HG03469 (cell line): ENCODE measurements around the gene ZNF670.
"Not testable (repeated sequence)": the region's sequence is repeated elsewhere in the genome, so short reads cannot be mapped to it uniquely, and the experiment has no call there.

Source experiments
- ATAC-seq: cut with Tn5 transposase; IDR thresholded peaks from one replicate; pipeline ENCODE4 v1.9.1; 2021; ENCODE audit warnings: mild to moderate bottlenecking, moderate library complexity, moderate number of reproducible peaks; ENCODE audit not compliant: unreplicated experiment

ZNF670 gene

DNA sequence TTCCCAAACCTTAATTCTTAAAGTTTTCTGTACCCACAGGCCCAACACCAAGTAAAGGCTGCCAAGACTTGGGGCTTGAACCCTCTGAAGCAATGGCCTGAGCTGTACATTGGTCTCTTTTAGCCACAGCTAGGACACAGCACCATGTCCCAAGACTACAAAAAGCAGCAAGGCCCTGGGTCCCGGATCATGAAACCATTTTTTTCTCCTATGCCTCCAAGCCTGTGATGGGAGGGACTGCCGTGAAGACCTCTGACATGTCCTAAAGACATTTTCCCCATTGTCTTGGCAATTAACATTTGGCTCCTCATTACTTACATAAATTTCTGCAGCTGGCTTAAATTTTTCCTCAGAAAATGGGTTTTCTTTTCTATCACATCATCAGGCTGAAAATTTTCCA lies 30.9 kb downstream of the ZNF670 start:
- no peak for ATAC-seq

DNA sequence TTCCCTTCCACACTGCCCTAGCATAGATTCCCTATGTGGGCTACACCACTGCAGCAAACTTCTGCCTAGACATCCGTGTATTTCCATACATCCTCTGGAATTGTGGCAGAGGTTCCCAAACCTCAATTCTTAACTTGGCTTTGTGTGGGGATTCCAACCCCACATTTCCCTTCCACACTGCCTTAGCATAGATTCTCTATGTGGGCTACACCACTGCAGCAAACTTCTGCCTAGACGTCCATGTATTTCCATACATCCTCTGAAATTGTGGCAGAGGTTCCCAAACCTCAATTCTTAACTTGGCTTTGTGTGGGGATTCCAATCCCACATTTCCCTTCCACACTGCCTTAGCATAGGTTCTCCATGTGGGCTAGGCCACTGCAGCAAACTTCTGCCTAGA lies 31.4 kb downstream of the ZNF670 start:
- no peak for ATAC-seq

DNA sequence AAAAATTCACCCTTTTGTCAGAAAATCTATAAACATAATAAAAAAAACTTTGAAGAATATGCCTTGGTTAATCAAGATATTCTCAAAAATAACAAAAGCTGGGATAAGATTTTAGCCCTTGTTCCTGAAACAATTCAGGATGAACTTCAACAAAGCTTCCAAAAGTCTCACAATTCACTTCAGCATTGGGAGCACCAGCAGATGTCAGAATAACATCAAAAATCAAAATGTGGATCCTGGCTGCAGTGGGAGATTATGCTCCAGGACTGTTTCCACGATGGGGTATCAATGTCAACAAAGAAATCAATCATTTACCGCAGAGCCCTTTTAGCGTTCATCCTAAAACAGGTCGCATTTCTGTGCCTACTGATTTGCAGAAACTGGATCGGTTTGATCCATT lies 35.2 kb downstream of the ZNF670 start:
- no peak for ATAC-seq

DNA sequence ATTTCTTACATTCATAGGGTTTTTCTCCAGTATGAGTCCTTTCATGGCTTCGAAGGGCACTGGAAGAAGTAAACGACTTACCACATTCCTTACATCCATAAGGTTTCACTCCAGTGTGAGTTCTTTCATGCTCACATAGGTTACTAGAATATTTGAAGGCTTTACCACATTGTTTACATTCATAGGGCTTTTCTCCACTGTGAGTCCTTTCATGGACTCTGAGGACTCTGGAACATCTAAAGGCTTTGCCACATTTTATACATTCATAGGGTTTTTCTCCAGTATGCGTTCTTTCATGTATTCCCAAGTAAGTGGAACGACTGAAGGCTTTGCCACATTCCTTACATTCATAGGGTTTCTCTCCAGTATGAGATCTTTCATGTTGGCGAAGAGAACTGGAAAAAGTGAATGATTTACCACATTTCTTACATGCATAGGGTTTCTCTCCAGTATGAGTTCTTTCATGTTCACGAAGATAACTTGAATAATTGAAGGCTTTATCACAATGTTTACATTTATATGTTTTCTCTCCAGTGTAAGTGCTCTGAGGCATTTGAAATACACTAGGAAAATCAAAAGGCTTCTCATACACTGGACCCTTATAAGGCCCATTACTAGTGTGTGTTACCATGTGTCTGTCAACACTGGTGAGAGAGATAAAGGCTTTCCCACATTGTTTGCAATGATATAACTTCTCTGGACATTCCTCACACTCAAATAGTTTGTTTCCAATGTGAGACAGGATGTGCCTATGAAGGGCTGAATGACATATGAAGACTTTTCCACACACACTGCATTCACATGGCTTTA lies 40.9 kb downstream of the ZNF670 start:
- ATAC-seq: no peak

DNA sequence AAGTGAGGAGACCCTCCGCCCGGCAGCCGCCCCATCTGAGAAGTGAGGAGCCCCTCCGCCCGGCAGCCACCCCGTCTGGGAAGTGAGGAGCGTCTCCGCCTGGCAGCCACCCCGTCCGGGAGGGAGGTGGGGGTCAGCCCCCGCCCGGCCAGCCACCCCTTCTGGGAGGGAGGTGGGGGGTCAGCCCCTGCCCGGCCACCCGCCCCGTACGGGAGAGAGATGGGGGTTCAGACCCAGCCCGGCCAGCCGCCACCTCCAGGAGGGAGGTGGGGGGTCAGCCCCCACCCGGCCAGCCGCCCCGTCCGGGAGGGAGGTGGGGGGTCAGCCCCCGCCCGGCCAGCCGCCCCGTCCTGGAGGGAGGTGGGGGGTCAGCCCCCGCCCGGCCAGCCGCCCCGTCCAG lies 46.3 kb downstream of the ZNF670 start:
- ATAC-seq: not testable (repeated sequence)
